ENCODE results near the gene ZCCHC9. TPM values are rescaled to one million over a fixed set of nuclear protein-coding genes. Genes with fewer than 3 reads are reported as not detected.
"Not testable (repeated sequence)": the region's sequence is repeated elsewhere in the genome, so short reads cannot be mapped to it uniquely, and the experiment has no call there.

The ZCCHC9 gene
- total RNA-seq, 6 experiments from 2014 or later = 26.8 to 33.9 (median 31.7) TPM

GRCh38 chr5:81283976-81284375 is 17.4 kb upstream of the ZCCHC9 start:
- no peak for DNase-seq
- H3K27ac Mint-ChIP-seq = no peak overlapping the region
- H3K4me1 Mint-ChIP-seq (ENCODE audit: low read depth) = no peaks in the 10 kb centered on the region; the same call in 1 of the 2 replicates
- H3K4me3 Mint-ChIP-seq = no peak overlapping the region
- no peak for TF ChIP-seq CTCF (IDR thresholded peaks at IDR 0.05)
- H3K27me3 Mint-ChIP-seq (ENCODE audit: insufficient read depth) = no peaks in the 10 kb centered on the region; the same call in 1 of the 2 replicates
- H3K9me3 Mint-ChIP-seq = no peaks in the 10 kb centered on the region
- no peaks in the 10 kb centered on the region for H3K36me3 Mint-ChIP-seq (ENCODE audit: low read depth)

- no peak overlapping the region for H3K27ac Mint-ChIP-seq
- DNase-seq = no peak
- TF ChIP-seq CTCF (IDR thresholded peaks at IDR 0.05) = no peak
- peaks cover 2% of the 10 kb centered on the region; the same call in 1 of the 2 replicates for H3K9me3 Mint-ChIP-seq
- no peaks in the 10 kb centered on the region; the same call in 1 of the 2 replicates for H3K27me3 Mint-ChIP-seq (ENCODE audit: insufficient read depth)
- peaks cover 2% of the 10 kb centered on the region for H3K36me3 Mint-ChIP-seq (ENCODE audit: low read depth)
- no peak overlapping the region for H3K4me3 Mint-ChIP-seq
- H3K4me1 Mint-ChIP-seq (ENCODE audit: low read depth) = peaks cover 8% of the 10 kb centered on the region
Measured at GRCh38 chr5:81286059-81286617, 15.2 kb upstream of the ZCCHC9 start.

- Mint-ChIP-seq H3K9me3 (peaks cover 11% of the 10 kb centered on the region), H3K36me3 (ENCODE audit: low read depth) (peaks cover 18% of the 10 kb centered on the region), H3K4me3 (no peak overlapping the region), H3K27me3 (ENCODE audit: insufficient read depth) (no peaks in the 10 kb centered on the region; the same call in 1 of the 2 replicates), H3K4me1 (ENCODE audit: low read depth) (peaks cover 8% of the 10 kb centered on the region), H3K27ac (no peak overlapping the region)
- no peak for TF ChIP-seq CTCF (IDR thresholded peaks at IDR 0.05)
- no peak for DNase-seq
Measured at GRCh38 chr5:81288021-81288433, 13.4 kb upstream of the ZCCHC9 start.

GRCh38 chr5:81290146-81290545 is 11.2 kb upstream of the ZCCHC9 start:
- Mint-ChIP-seq H3K4me1 (ENCODE audit: low read depth) (peaks cover 8% of the 10 kb centered on the region), H3K27ac (no peak overlapping the region), H3K9me3 (peaks cover 11% of the 10 kb centered on the region), H3K36me3 (ENCODE audit: low read depth) (peaks cover 29% of the 10 kb centered on the region), H3K4me3 (no peak overlapping the region), H3K27me3 (ENCODE audit: insufficient read depth) (no peaks in the 10 kb centered on the region; the same call in 1 of the 2 replicates)
- no peak for TF ChIP-seq CTCF (IDR thresholded peaks at IDR 0.05)
- no peak for DNase-seq

- no peak overlapping the region for H3K4me3 Mint-ChIP-seq
- peaks cover 8% of the 10 kb centered on the region for H3K4me1 Mint-ChIP-seq (ENCODE audit: low read depth)
- no peaks in the 10 kb centered on the region; the same call in 1 of the 2 replicates for H3K27me3 Mint-ChIP-seq (ENCODE audit: insufficient read depth)
- H3K36me3 Mint-ChIP-seq (ENCODE audit: low read depth) = peaks cover 29% of the 10 kb centered on the region
- no peak for DNase-seq
- no peak for TF ChIP-seq CTCF (IDR thresholded peaks at IDR 0.05)
- no peak overlapping the region for H3K27ac Mint-ChIP-seq
- H3K9me3 Mint-ChIP-seq = peaks cover 11% of the 10 kb centered on the region
Measured at GRCh38 chr5:81292130-81292529, 9.3 kb upstream of the ZCCHC9 start.

- not testable (repeated sequence) for H3K4me3 Mint-ChIP-seq; H3K27ac Mint-ChIP-seq; H3K27me3 Mint-ChIP-seq (ENCODE audit: insufficient read depth); DNase-seq
- Mint-ChIP-seq H3K9me3 (peaks cover 11% of the 10 kb centered on the region), H3K4me1 (ENCODE audit: low read depth) (peaks cover 20% of the 10 kb centered on the region), H3K36me3 (ENCODE audit: low read depth) (peaks cover 35% of the 10 kb centered on the region)
Measured at GRCh38 chr5:81294021-81294420, 7.4 kb upstream of the ZCCHC9 start.
